Endothelial cell (in vitro differentiated cells): ENCODE results near the gene CDHR1. TPM values are rescaled to one million over a fixed set of nuclear protein-coding genes. Genes with fewer than 3 reads are reported as not detected.

Experiments used
- DNase-seq: peaks from one replicate; pipeline ENCODE4 v3.0.0; 2021; ENCODE audit warnings: low spot score
- H3K27ac Mint-ChIP-seq: one replicate; pipeline ENCODE4 v1.8.0; 2021; ENCODE audit warnings: mixed read lengths, inconsistent platforms; ENCODE audit not compliant: unreplicated experiment
- H3K27me3 Mint-ChIP-seq: one replicate; pipeline ENCODE4 v1.8.0; 2021; ENCODE audit warnings: mild to moderate bottlenecking, moderate library complexity, mixed read lengths, inconsistent platforms; ENCODE audit not compliant: unreplicated experiment
- H3K36me3 Mint-ChIP-seq: one replicate; pipeline ENCODE4 v1.8.0; 2021; ENCODE audit warnings: mild to moderate bottlenecking, low read depth, mixed read lengths, inconsistent platforms; ENCODE audit not compliant: unreplicated experiment
- H3K4me1 Mint-ChIP-seq: one replicate; pipeline ENCODE4 v1.8.0; 2021; ENCODE audit warnings: mild to moderate bottlenecking, mixed read lengths, inconsistent platforms; ENCODE audit not compliant: unreplicated experiment
- H3K4me3 Mint-ChIP-seq: one replicate; pipeline ENCODE4 v1.8.0; 2021; ENCODE audit warnings: mild to moderate bottlenecking, mixed read lengths, inconsistent platforms; ENCODE audit not compliant: unreplicated experiment
- H3K9me3 Mint-ChIP-seq: one replicate; pipeline ENCODE4 v1.8.0; 2021; ENCODE audit warnings: mixed read lengths, inconsistent platforms; ENCODE audit not compliant: unreplicated experiment
- total RNA-seq: library from RNA; stranded (reverse); fragmentation: NEBNext Ultra II Directional; extraction: Animal tissue kit (Norgen Biotek cat#: 25700); gene quantifications from one replicate; pipeline ENCODE4 v1.2.1, GENCODE V29; 2021; ENCODE audit not compliant: unreplicated experiment
- TF ChIP-seq, protein P1 (sequence below): fragments of 200-600 bp; sonication (generic); IDR thresholded peaks from one replicate; pipeline ENCODE4 v1.5.0; 2021; ENCODE audit warnings: antibody characterized with exemption; ENCODE audit not compliant: unreplicated experiment

CDHR1 gene
- total RNA-seq, 1 donor from 2014 or later: 1.3 TPM

DNA sequence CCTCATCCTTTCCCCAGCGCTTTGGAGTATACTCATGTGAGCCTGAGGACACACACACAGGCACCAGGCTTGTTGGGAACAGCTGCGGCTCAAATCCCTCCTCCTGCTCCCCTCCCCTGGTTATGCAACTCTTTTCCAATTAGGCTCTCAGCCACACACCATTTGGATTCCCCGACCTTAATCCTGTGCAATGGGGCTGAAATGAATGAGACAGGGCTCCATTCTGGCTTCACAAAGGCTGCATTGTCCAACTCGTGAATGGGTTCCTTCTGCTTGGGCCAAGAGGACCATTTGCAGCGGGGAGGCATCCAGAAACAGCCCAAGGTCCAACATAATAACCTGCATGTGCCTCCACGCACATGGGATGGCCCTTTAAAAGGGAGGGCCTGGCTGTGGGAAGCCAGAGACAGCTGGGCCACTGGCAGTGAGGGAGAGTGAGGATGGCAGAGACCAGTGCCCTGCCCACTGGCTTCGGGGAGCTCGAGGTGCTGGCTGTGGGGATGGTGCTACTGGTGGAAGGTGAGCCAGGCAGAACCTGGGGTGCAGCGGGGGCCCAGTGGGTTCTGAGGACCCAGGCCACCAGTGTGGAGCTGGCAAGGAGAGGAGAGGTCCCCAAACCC lies 50.4 kb downstream of the CDHR1 start, which contains the start of gene RGR:
TSS of gene RGR (plus strand) at position 403 of the 620 bp plus-strand sequence. CDS start at position 441, 38 bp downstream.
- H3K4me3 Mint-ChIP-seq: no peak within 1 kb of the TSS
- no peaks in the 10 kb centered on the region for H3K36me3 Mint-ChIP-seq
- no peak for DNase-seq
- no peaks in the 10 kb centered on the region for H3K4me1 Mint-ChIP-seq
- H3K9me3 Mint-ChIP-seq: no peaks in the 10 kb centered on the region
- TF ChIP-seq, protein P1, sequence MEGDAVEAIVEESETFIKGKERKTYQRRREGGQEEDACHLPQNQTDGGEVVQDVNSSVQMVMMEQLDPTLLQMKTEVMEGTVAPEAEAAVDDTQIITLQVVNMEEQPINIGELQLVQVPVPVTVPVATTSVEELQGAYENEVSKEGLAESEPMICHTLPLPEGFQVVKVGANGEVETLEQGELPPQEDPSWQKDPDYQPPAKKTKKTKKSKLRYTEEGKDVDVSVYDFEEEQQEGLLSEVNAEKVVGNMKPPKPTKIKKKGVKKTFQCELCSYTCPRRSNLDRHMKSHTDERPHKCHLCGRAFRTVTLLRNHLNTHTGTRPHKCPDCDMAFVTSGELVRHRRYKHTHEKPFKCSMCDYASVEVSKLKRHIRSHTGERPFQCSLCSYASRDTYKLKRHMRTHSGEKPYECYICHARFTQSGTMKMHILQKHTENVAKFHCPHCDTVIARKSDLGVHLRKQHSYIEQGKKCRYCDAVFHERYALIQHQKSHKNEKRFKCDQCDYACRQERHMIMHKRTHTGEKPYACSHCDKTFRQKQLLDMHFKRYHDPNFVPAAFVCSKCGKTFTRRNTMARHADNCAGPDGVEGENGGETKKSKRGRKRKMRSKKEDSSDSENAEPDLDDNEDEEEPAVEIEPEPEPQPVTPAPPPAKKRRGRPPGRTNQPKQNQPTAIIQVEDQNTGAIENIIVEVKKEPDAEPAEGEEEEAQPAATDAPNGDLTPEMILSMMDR: no peak
- H3K27me3 Mint-ChIP-seq: peaks cover 6% of the 10 kb centered on the region
- H3K27ac Mint-ChIP-seq: no peak within 1 kb of the TSS

DNA sequence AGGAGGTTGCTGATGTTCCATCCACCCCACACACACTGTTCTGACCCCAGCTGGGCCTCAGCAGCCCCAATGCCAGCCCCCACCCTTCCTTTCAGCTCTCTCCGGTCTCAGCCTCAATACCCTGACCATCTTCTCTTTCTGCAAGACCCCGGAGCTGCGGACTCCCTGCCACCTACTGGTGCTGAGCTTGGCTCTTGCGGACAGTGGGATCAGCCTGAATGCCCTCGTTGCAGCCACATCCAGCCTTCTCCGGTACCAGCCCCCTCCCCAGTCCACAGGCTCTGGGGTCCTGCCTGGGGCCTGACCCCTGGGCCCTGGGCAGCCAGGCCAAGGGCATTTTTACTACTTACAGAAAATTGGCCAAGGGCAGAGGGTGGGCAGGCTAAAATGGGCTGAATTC lies 53.2 kb downstream of the CDHR1 start:
- H3K36me3 Mint-ChIP-seq: no peaks in the 10 kb centered on the region
- no peaks in the 10 kb centered on the region for H3K9me3 Mint-ChIP-seq
- H3K4me1 Mint-ChIP-seq: no peaks in the 10 kb centered on the region
- H3K27ac Mint-ChIP-seq: no peak overlapping the region
- DNase-seq: no peak
- H3K27me3 Mint-ChIP-seq: peaks cover 2% of the 10 kb centered on the region
- TF ChIP-seq, protein P1: no peak
- no peak overlapping the region for H3K4me3 Mint-ChIP-seq

DNA sequence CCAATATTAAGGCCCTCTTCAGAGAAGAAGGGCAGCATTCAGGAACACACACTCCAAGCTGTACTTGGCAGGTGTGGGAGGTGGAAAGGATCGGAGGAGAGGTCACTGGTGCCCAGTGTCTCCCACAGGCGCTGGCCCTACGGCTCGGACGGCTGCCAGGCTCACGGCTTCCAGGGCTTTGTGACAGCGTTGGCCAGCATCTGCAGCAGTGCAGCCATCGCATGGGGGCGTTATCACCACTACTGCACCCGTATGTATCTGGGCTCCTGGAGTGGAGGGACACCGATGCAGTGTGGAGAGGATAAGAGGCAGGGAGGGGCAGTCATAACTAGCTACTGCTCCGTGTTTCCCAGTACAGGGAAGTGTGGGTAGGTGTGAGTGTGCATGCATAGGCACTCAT lies 54.5 kb downstream of the CDHR1 start:
- Mint-ChIP-seq H3K27ac (no peak overlapping the region), H3K27me3 (peaks cover 2% of the 10 kb centered on the region), H3K36me3 (no peaks in the 10 kb centered on the region), H3K4me3 (no peak overlapping the region), H3K9me3 (no peaks in the 10 kb centered on the region), H3K4me1 (no peaks in the 10 kb centered on the region)
- no peak for DNase-seq
- TF ChIP-seq, protein P1: no peak

DNA sequence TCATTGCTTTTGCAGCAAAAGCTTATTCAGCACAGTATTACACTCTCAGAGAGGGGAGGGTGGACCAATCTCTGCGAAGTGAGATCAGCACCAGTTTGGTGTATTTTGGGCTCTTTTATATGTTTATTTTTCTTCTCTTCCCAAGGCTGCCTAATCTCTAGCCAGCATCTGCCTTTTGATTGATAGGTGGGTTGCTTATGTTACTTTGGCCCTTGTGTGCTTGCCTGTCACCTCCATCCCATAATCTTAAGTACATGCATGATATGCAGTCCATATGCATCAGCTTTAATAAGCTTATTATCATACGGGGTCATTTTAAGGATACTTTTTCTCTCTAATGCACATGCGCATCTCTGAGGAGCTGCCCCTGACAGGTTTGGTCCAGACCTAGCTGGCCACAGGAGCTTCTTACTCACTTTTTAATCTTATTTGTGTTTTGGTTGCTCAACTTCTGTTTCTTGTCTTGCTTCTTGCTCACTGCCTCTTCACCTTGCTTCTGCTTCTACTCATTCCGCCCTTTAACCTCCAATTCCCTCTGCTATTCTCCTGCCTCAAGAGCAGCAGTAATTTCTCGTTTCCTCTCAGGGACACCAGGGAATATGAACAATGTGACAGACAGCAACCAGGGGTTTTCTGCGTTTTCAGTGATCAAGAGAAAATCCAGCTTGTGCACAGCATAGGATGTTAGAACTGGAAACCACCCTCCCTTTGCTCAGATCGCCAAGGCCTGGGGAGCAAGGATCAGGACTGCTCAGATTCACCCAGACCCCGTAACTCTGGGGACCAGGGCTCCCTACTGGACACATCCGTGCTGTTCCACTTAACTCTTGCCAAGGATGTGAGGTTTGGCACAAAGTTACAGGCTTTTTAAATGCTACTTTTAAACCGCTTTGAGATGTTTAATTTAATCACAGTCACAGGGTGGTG lies 60.5 kb downstream of the CDHR1 start:
- H3K9me3 Mint-ChIP-seq: no peaks in the 10 kb centered on the region
- no peak overlapping the region for H3K4me3 Mint-ChIP-seq
- H3K27ac Mint-ChIP-seq: no peak overlapping the region

More for the DNA sequence above, 60.5 kb downstream of the CDHR1 start:
- H3K36me3 Mint-ChIP-seq: no peaks in the 10 kb centered on the region
- TF ChIP-seq, protein P1: no peak
- no peak for DNase-seq
- H3K4me1 Mint-ChIP-seq: no peaks in the 10 kb centered on the region
- peaks cover 8% of the 10 kb centered on the region for H3K27me3 Mint-ChIP-seq
